GM21717 (cell line): ENCODE data around the gene OR11G2.
"Not testable (repeated sequence)": the region's sequence is repeated elsewhere in the genome, so short reads cannot be mapped to it uniquely, and the experiment has no call there.

Source experiments
- ATAC-seq: cut with Tn5 transposase; IDR thresholded peaks from one replicate; pipeline ENCODE4 v1.9.1; 2021; ENCODE audit warnings: mild to moderate bottlenecking, moderate library complexity; ENCODE audit not compliant: unreplicated experiment

Gene OR11G2, protein sequence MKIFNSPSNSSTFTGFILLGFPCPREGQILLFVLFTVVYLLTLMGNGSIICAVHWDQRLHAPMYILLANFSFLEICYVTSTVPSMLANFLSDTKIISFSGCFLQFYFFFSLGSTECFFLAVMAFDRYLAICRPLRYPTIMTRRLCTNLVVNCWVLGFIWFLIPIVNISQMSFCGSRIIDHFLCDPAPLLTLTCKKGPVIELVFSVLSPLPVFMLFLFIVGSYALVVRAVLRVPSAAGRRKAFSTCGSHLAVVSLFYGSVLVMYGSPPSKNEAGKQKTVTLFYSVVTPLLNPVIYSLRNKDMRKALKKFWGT

DNA sequence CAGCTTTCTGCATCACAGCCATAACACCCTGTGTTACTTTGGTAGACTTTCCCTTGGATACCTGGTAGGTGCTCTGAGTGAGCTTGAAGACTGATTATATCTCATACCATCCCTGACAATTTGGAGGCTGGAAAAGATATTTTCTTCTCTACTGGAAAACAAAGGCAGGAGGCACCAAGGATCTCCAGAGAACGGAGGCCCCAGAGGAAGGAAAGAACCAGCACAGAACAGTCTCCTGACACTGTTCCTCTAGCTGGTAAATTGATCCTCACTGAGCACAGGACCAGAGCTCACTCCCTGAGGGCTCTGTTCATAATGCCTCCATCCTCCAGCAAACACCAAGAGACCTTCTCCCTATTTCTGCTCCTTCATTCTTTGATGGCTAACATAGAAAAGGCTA is at the start of gene OR11G2:
TSS of gene OR11G2 (plus strand) at position 301 of the 400 bp plus-strand sequence. CDS start 6,542 bp downstream, outside the sequence.
- ATAC-seq: no peak

DNA sequence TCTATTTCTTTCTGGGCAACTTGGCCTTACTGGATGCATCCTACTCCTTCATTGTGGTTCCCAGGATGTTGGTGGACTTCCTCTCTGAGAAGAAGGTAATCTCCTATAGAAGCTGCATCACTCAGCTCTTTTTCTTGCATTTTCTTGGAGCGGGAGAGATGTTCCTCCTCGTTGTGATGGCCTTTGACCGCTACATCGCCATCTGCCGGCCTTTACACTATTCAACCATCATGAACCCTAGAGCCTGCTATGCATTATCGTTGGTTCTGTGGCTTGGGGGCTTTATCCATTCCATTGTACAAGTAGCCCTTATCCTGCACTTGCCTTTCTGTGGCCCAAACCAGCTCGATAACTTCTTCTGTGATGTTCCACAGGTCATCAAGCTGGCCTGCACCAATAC is 46.8 kb upstream of the OR11G2 start:
- ATAC-seq: no peak

GRCh38 chr14:20144820-20145219 is 45.9 kb upstream of the OR11G2 start:
- no peak for ATAC-seq

DNA sequence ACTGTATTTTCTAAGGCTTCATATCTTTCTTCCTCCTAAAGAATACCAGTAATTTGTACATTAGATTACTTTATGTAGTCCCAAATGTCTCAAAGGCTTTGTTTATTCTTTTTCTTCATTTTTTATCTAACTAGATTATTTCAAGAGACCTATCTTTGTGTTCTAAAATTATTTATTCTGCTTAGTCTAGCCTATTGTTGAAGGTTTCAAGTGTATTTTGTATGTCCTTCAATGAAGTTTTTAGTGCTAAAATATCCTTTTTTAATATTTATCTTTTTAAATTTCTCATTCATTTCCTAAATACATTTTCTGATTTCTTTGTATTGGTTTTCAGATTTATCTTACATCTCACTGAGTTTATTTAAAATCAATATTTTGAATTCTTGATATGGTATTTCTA is 26.2 kb upstream of the OR11G2 start:
- no peak for ATAC-seq

- ATAC-seq: no peak
Observed at GRCh38 chr14:20167091-20167490, 23.6 kb upstream of the OR11G2 start.

GRCh38 chr14:20169852-20170251 is 20.8 kb upstream of the OR11G2 start:
- not testable (repeated sequence) for ATAC-seq

DNA sequence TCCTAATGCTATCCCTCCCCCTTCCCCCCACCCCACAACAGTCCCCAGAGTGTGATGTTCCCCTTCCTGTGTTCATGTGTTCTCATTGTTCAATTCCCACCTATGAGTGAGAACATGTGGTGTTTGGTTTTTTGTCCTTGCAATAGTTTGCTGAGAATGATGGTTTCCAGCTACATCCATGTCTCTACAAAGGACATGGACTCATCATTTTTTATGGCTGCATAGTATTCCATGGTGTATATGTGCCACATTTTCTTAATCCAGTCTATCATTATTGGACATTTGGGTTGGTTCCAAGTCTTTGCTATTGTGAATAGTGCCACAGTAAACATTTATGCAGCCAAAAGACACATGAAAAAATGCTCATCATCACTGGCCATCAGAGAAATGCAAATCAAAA is 16.5 kb upstream of the OR11G2 start:
- ATAC-seq: not testable (repeated sequence)

- ATAC-seq: no peak
Observed at GRCh38 chr14:20176330-20176729, 14.4 kb upstream of the OR11G2 start.

- ATAC-seq: no peak
Observed at GRCh38 chr14:20177433-20177974, 13.2 kb upstream of the OR11G2 start.

DNA sequence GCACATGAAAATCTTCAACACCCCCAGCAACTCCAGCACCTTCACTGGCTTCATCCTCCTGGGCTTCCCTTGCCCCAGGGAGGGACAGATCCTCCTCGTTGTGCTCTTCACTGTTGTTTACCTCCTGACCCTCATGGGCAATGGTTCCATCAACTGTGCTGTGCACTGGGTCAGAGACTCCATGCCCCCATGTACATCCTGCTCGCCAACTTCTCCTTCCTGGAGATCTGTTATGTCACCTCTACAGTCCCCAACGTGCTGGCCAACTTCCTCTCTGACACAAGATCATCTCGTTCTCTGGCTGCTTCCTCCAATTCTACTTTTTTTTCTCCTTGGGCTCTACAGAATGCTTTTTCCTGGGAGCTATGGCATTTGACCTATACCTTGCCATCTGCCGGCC is 11.5 kb upstream of the OR11G2 start:
- ATAC-seq: no peak

GRCh38 chr14:20179880-20180279 is 10.8 kb upstream of the OR11G2 start:
- no peak for ATAC-seq

- ATAC-seq: no peak
Observed at GRCh38 chr14:20180486-20180885, 10.2 kb upstream of the OR11G2 start.

- ATAC-seq: no peak
Observed at GRCh38 chr14:20184181-20184580, 6.5 kb upstream of the OR11G2 start.

GRCh38 chr14:20191396-20191795 is 700 bp downstream of the OR11G2 start:
- ATAC-seq: no peak

DNA sequence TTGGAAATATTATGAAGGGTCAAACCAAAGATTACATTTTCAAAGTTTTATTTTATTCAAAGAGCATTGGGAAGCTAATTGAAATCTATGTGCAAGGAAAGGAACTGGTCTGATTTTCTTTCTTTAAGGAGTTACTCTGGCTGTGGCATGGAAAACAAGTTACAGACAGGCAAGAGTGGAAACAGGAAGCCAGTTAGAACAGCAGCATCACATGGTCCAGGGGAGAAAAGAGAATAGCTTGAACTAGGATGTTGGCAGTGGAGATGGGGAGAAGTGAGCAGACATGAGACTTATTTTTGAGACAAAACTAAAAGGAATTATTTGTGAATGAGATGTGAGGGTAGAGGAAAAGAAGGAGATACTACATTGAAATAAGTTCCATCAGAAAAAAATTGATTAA is 3.4 kb downstream of the OR11G2 start:
- no peak for ATAC-seq

DNA sequence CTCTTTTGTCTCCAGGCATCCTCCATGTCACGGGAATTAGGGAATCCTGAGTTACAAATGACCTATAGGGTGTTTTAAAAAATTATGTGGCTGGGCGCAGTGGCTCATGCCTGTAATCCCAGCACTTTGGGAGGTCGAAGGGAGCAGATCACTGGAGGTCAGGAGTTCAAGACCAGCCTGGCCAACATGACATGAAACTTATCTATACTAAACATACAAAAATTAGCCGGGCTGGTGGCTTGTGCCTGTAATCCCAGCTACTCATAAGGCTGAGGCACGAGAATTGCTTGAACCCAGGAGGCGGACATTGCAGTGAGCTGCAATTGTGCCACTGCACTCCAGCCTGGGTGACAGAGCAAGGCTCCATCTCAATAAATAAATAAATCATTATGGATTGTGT is 4.5 kb downstream of the OR11G2 start:
- ATAC-seq: not testable (repeated sequence)

- ATAC-seq: no peak
Observed at GRCh38 chr14:20195911-20196310, 5.2 kb downstream of the OR11G2 start.

DNA sequence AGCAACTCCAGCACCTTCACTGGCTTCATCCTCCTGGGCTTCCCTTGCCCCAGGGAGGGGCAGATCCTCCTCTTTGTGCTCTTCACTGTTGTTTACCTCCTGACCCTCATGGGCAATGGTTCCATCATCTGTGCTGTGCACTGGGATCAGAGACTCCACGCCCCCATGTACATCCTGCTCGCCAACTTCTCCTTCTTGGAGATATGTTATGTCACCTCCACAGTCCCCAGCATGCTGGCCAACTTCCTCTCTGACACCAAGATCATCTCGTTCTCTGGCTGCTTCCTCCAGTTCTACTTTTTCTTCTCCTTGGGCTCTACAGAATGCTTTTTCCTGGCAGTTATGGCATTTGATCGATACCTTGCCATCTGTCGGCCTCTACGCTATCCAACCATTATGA is 6.8 kb downstream of the OR11G2 start:
- ATAC-seq: no peak

DNA sequence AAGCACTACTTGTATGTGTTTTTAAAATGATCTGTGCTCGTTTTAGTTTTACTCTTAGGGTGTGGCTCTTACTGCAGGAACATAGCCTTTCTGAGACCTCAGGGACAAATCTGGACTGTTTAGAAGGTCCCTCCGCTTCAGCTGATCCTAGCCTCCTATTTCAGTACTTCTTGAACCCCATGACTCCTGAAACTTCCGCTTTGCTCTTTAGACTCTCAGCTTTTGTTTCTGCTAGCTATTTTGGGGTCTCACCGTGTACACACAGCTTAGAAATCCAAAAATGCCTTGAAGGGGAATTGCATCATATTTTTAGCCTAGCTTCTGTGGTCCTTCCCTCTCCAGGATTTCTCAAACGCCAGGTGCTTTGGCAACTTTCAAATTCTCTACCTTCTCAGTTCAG is 8.3 kb downstream of the OR11G2 start:
- ATAC-seq: no peak

DNA sequence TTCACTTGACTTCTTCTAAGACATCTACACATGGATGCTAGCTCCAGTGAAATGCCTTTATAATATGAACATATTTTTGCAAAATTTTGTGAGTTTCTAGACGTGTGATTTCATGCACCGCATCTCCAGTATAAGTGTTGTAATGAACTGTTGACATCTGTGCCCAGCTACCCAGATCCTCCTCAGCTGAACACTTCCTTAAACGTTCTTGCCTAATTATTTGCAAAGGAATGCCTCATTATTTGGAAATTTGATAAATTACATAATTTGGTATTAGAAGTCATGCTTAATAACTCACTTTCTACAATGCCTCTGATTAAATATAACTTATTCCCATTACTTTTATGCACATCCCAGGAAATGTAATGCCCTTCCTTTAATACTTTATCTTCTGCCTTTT is 14.0 kb downstream of the OR11G2 start:
- ATAC-seq: no peak

- no peak for ATAC-seq
Observed at GRCh38 chr14:20209595-20209994, 18.9 kb downstream of the OR11G2 start.

DNA sequence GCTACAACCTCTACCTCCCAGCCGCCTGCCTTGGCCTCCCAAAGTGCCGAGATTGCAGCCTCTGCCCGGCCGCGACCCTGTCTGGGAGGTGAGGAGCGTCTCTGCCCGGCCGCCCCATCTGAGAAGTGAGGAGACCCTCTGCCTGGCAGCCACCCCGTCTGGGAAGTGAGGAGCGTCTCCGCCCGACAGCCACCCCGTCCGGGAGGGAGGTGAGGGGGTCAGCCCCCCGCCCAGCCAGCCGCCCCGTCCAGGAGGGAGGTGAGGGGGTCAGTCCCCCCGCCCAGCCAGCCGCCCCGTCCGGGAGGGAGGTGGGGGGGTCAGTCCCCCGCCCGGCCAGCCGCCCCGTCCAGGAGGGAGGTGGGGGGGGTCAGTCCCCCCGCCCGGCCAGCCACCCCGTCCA is 21.7 kb downstream of the OR11G2 start:
- ATAC-seq: not testable (repeated sequence)

GRCh38 chr14:20215196-20215595 is 24.5 kb downstream of the OR11G2 start:
- no peak for ATAC-seq
